NCI-H2171 (cell line): ENCODE measurements around the gene PEA15.
A peak's percentile ranks its signal among the peaks of the same experiment; 100 is the strongest.

ENCODE experiments used
- DNase-seq: peaks from one replicate; lab custom pipeline; 2025; lab: John Stamatoyannopoulos, UW

PEA15 gene

DNA sequence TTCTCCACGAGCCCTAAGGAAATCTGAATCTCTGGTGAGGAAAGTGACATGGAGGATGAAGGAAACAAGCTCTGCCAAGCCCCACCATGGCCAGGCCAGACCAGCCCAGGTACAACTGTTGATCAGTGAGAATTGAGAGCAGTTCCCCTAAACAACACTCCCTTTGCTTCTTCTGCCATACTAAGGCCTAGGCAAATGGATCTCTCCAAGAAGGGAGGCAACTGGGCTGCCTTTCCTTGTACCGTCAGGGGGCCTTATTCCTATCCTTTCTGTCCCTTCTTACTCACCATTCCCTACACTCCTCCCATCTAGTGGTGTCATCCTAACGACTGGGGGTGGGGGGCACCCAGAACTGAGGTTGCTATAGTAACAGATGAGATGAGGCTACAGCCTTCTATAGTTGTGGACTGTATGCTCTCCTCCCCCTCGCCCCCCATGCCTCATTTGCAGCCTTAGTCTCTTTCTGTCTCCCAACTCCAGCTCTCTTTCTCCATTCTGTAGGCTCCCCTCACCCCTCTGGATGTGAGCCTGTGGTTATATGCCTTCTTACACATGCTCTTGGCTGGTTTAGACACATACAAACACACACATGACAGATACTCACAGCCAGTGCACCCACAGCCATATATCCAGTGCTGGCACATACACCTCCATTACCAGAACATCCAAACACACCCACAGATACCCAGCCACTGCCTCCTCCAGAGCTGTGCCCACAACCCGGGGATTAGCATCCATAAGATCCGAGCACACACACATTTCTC lies 3.6 kb downstream of the PEA15 start:
- no peak for DNase-seq

- no peak for DNase-seq
These were observed 4.3 kb downstream of the PEA15 start for GRCh38 chr1:160209321-160210046.

- no peak for DNase-seq
These were observed 5.4 kb downstream of the PEA15 start for GRCh38 chr1:160210561-160210960.

GRCh38 chr1:160211046-160211790 lies 6.0 kb downstream of the PEA15 start:
- no peak for DNase-seq

DNA sequence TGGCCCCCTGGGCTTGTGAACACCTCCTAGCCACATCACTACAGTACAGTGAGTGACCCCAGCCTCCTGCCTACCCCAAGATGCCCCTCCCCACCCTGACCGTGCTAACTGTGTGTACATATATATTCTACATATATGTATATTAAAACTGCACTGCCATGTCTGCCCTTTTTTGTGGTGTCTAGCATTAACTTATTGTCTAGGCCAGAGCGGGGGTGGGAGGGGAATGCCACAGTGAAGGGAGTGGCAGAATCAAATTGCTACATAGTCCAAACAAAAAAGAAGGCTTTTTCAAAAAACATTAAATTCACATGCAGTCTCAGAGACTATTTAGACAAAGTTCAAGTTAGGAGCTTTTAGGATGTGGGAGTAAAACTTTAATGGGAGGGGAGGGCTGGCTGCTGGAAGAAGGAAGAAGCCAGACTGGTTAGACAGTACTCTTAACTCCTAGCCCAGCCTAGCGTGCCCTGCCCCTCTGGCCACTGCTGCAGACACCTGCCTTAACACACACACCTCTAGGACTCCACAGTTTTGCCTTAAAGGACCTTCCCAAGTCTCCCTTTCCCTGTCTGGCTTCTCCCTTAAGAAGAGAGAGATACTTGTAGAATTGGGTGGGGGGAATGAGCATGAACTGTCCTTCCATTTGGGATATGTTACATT lies 9.4 kb downstream of the PEA15 start:
- DNase-seq: no peak

DNA sequence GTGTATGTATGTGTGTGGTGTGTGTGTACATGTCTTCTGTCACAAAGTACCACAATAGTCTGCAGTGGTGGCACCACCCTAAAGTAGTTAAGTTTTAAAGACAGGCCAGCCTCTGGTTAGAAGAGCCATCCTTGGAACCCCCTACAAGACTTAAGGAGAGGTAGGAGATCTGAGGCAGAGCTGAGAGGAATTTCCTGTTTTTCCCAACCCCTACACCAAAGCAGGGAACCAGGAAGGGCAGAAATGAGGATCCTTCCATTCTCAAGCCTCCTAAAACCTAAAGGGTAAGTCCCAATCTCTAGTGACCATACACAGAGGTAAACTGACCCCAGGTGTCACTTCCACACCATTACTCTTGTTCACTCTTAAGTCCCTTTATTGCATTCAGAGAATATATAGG lies 11.1 kb downstream of the PEA15 start:
- no peak for DNase-seq

- DNase-seq: no peak
These were observed 12.4 kb downstream of the PEA15 start for GRCh38 chr1:160217481-160218051.

- DNase-seq: peak; percentile 12
These were observed 14.1 kb downstream of the PEA15 start for GRCh38 chr1:160219062-160219929.

DNA sequence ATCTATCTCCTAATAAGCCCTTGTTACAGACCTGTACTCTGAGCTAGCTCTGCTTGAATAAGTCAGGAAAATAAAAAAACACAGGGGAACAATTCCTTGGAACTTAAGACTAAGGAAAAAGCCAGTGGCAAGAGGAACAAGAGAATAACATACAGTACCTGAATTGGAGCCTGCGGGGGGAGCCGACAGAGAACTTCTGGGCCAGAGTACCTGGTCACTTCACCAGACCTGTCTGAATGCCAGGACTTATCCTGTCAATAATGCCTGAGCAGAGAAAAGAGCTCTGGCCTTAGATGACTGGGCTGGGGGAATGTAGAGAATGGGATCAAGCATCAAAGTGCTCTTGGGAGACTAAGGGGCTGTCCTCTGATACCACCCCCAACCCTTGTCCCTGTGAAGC lies 15.1 kb downstream of the PEA15 start:
- DNase-seq: no peak

- DNase-seq: no peak
These were observed 15.9 kb downstream of the PEA15 start for GRCh38 chr1:160221089-160221488.

- no peak for DNase-seq
These were observed 17.4 kb downstream of the PEA15 start for GRCh38 chr1:160222546-160222945.

GRCh38 chr1:160224606-160225005 lies 19.4 kb downstream of the PEA15 start:
- no peak for DNase-seq

DNA sequence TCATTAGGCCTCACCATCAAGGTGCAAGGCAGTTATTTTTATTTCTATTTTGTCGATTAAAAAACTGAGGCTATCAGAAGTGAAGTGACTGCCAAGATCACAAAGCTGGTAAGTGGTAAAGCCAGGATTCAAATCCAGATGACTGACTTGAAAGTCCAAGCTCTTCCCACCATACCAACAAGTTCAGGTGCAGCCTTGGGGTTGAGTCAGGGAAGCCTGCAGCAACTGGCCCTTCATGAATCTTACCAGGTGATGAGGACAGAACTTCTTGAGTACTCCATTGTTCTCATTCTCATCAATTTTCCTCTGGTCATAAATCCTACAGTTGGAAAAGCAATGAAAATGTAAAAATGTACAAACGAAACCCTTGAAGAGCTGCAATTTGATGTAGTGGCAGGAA lies 20.2 kb downstream of the PEA15 start:
- DNase-seq: no peak

- no peak for DNase-seq
These were observed 21.4 kb downstream of the PEA15 start for GRCh38 chr1:160226623-160227022.

GRCh38 chr1:160227034-160227433 lies 21.9 kb downstream of the PEA15 start:
- DNase-seq: no peak

DNA sequence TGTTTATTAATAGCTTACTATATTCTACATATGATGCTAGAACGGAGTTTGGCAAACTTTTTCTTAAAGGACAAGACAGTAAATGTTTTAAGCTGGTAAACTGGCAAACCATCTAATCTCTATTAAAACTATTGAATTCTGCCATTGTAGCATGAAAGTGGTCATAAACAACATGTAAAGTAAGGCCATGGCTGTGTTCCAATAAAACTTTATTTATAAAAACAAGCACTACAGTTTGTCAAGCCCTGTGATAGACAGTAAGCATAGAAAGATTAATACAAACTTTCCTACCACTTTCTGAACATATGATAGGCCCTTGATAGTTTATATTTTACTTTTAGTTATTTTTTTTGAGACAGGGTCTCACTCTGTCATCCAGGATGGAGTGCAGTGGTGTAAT lies 22.4 kb downstream of the PEA15 start:
- DNase-seq: no peak

DNA sequence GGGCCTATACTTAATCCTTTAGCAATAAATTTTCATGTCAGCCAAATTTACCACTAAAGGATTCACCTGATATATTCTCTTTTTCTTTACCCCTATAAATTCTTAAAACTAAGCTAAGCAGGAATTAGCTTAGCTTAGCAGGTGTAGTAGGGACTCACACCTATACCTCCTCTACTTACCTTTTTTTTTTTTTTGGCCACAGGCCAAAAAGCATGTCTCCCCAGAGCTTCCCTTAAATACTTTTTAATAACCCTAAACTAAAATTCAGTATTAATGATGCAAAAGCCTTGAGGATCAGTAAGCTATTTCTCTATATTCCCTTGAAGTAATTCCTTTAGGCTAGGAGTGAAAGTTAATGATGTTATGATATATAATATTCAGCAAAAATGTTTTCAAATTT lies 23.2 kb downstream of the PEA15 start:
- no peak for DNase-seq

- DNase-seq: no peak
These were observed 27.7 kb downstream of the PEA15 start for GRCh38 chr1:160232911-160233310.

DNA sequence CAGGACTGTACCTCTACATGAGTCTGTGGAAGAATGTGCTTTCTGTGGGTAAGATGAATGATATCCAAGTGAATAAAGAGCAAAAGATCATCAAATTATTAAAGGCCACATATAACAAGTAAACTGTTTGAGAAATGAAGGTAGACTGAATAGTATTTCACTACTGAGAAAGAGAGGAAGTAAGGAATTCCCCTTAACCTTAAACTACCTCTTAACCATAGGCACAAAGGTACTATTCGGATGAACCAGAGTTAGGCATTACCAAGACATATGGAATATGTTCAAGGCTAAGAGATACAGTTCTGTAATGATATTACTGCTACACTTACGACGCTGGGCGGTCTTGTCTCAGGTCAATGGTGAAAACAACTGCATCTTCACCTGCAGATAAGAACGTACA lies 31.6 kb downstream of the PEA15 start:
- no peak for DNase-seq

GRCh38 chr1:160237558-160237957 lies 32.4 kb downstream of the PEA15 start:
- DNase-seq: no peak

DNA sequence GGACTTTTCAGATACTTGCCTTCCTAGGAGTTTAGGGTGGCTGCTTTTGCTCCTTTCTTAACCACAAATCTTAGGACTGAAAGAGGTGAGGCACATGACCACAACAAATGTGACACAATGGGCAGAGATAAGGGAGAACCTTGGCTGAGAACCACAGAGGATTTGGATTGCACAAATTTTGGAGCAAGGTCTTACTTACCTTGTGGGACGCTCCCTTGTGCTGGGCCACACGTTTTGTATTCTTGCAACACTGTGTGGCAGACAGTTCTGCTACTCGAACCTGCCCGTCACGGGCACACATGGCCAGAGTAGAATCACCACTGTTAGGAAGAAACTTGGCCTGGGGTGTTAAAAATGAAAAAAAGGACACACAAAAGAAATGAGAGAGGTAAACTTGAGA lies 33.2 kb downstream of the PEA15 start:
- no peak for DNase-seq
